OCI-LY3 (cell line): ENCODE measurements around the gene CLMN.

ENCODE experiments used
- H2AFZ ChIP-seq: fragments of 200-600, 300-600 bp; shearing (Covaris generic); 2 replicates; pipeline ENCODE4 v1.6.0; 2014; ENCODE audit warnings: antibody characterized with exemption, low read depth, low read length
- H3K27ac ChIP-seq: fragments of 200-600, 300-600 bp; sonication (generic); 2 replicates; pipeline ENCODE4 v1.5.1; 2014; ENCODE audit warnings: mild to moderate bottlenecking, low read length, moderate library complexity, mixed read lengths
- H3K27me3 ChIP-seq: fragments of 200-600, 300-600 bp; sonication (generic); 2 replicates; pipeline ENCODE4 v1.6.1; 2014; ENCODE audit warnings: low read depth, low read length, mixed read lengths
- H3K36me3 ChIP-seq: fragments of 200-600, 300-600 bp; sonication (generic); replicated peaks from 2 replicates; pipeline ENCODE3; 2014; ENCODE audit warnings: low read depth, low read length, mixed read lengths
- H3K4me1 ChIP-seq: fragments of 300-600, 200-600 bp; sonication (generic); 2 replicates; pipeline ENCODE4 v1.6.1; 2014; ENCODE audit warnings: low read length, mixed read lengths
- H3K4me2 ChIP-seq: fragments of 200-600, 300-600 bp; sonication (generic); 2 replicates; pipeline ENCODE4 v1.6.1; 2014; ENCODE audit warnings: low read length, mixed read lengths
- H3K4me3 ChIP-seq: fragments of 300-600, 200-600 bp; sonication (generic); 2 replicates; pipeline ENCODE4 v1.5.1; 2014; ENCODE audit warnings: antibody characterized with exemption, mild to moderate bottlenecking, low read length, moderate library complexity
- H3K79me2 ChIP-seq: fragments of 300-600, 200-600 bp; shearing (Covaris generic); 2 replicates; pipeline ENCODE4 v1.6.1; 2014; ENCODE audit warnings: mild to moderate bottlenecking, low read length, mixed read lengths
- H3K9ac ChIP-seq: fragments of 300-600, 200-600 bp; shearing (Covaris generic); 2 replicates; pipeline ENCODE4 v1.6.0; 2014; ENCODE audit warnings: mild to moderate bottlenecking, low read length, moderate library complexity
- H3K9me3 ChIP-seq: fragments of 200-600, 300-600 bp; shearing (Covaris generic); 2 replicates; pipeline ENCODE4 v1.6.1; 2014; ENCODE audit warnings: low read length, mixed read lengths; ENCODE audit not compliant: insufficient read depth
- H4K20me1 ChIP-seq: fragments of 200-600, 300-600 bp; sonication (generic); 2 replicates; pipeline ENCODE4 v1.6.1; 2016; ENCODE audit warnings: low read length, mixed read lengths; ENCODE audit not compliant: insufficient read depth
- EZH2phosphoT487 ChIP-seq: fragments of 200-600 bp; shearing (Covaris generic); IDR thresholded peaks from 2 replicates; pipeline ENCODE4 v1.6.1; 2018; ENCODE audit warnings: antibody characterized with exemption, mixed run types, low read depth
- TF ChIP-seq, protein P1 (sequence below): fragments of 200-600, 300-600 bp; sonication (generic); IDR thresholded peaks from 2 replicates; pipeline ENCODE4 v1.5.1; 2014; ENCODE audit warnings: antibody characterized with exemption, low read length, low read depth

The CLMN gene

GRCh38 chr14:95199298-95199983 lies 120.3 kb downstream of the CLMN start:
- H3K27me3 ChIP-seq: peaks cover 4% of the 10 kb centered on the region; the same call in 1 of the 2 replicates
- H3K9ac ChIP-seq: no peak overlapping the region
- no peaks in the 10 kb centered on the region for H3K36me3 ChIP-seq
- peaks cover 4% of the 10 kb centered on the region for H3K4me1 ChIP-seq
- no peaks in the 10 kb centered on the region for H4K20me1 ChIP-seq
- H3K4me3 ChIP-seq: no peak overlapping the region
- H3K27ac ChIP-seq: no peak overlapping the region
- no peak for TF ChIP-seq EZH2phosphoT487
- TF ChIP-seq, protein P1, sequence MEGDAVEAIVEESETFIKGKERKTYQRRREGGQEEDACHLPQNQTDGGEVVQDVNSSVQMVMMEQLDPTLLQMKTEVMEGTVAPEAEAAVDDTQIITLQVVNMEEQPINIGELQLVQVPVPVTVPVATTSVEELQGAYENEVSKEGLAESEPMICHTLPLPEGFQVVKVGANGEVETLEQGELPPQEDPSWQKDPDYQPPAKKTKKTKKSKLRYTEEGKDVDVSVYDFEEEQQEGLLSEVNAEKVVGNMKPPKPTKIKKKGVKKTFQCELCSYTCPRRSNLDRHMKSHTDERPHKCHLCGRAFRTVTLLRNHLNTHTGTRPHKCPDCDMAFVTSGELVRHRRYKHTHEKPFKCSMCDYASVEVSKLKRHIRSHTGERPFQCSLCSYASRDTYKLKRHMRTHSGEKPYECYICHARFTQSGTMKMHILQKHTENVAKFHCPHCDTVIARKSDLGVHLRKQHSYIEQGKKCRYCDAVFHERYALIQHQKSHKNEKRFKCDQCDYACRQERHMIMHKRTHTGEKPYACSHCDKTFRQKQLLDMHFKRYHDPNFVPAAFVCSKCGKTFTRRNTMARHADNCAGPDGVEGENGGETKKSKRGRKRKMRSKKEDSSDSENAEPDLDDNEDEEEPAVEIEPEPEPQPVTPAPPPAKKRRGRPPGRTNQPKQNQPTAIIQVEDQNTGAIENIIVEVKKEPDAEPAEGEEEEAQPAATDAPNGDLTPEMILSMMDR: no peak
- no peaks in the 10 kb centered on the region for H3K79me2 ChIP-seq
- no peak overlapping the region for H2AFZ ChIP-seq
- H3K9me3 ChIP-seq: no peaks in the 10 kb centered on the region
- no peak overlapping the region for H3K4me2 ChIP-seq

GRCh38 chr14:95198320-95198719 lies 121.4 kb downstream of the CLMN start:
- no peaks in the 10 kb centered on the region for H3K36me3 ChIP-seq
- peaks cover 2% of the 10 kb centered on the region; the same call in 1 of the 2 replicates for H3K27me3 ChIP-seq
- peaks cover 4% of the 10 kb centered on the region for H3K4me1 ChIP-seq
- H4K20me1 ChIP-seq: no peaks in the 10 kb centered on the region
- no peak overlapping the region for H3K4me2 ChIP-seq
- no peak overlapping the region for H2AFZ ChIP-seq
- H3K9me3 ChIP-seq: no peaks in the 10 kb centered on the region
- no peak overlapping the region for H3K9ac ChIP-seq
- no peak for TF ChIP-seq EZH2phosphoT487
- TF ChIP-seq, protein P1: no peak
- H3K4me3 ChIP-seq: no peak overlapping the region
- H3K79me2 ChIP-seq: no peaks in the 10 kb centered on the region
- H3K27ac ChIP-seq: no peak overlapping the region

- no peaks in the 10 kb centered on the region for H4K20me1 ChIP-seq
These were observed 122.2 kb downstream of the CLMN start for GRCh38 chr14:95197551-95197950.

DNA sequence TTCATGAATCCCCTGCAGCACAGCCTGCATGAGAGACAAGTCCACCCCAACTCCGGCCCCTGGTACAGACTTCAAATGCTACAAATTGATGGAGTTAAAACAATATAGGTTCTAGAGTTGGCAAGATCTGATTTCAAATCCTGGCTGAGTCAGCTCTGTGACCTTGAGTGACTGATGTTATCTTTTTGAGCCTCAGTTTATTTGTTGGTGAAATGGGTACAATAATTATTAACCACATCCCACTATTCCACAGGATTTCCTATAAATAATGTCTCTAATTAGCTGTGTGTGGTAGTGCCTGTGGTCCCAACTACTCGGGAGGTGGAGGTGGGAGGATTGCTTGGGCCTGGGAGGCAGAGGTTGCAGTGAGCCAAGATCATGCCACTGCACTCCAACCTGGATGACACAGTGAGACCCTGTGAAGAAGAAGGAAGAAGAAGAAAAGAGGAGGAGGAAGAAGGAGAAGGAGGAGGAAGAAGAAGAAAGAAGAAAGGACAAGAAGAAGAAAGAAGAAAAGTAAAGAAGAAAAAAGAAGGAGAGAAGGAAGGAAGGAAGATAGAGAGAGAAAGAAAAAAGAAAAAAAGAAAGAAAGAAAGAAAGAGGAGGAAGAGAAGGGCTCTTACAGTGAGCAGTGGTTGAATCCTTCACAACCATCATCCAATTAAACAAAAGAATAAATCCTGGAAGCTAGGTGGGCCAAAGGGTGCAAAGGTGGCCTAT lies 122.7 kb downstream of the CLMN start:
- peaks cover 4% of the 10 kb centered on the region for H3K4me1 ChIP-seq
- H3K27me3 ChIP-seq: no peaks in the 10 kb centered on the region
- H3K9me3 ChIP-seq: no peaks in the 10 kb centered on the region
- H3K4me3 ChIP-seq: no peak overlapping the region
- no peaks in the 10 kb centered on the region for H3K79me2 ChIP-seq
- H3K36me3 ChIP-seq: no peaks in the 10 kb centered on the region
- H3K4me2 ChIP-seq: no peak overlapping the region
- TF ChIP-seq, protein P1: no peak
- no peaks in the 10 kb centered on the region for H4K20me1 ChIP-seq
- H3K27ac ChIP-seq: no peak overlapping the region
- H3K9ac ChIP-seq: no peak overlapping the region
- no peak overlapping the region for H2AFZ ChIP-seq

More at GRCh38 chr14:95197551-95197950, 122.2 kb downstream of the CLMN start:
- no peak overlapping the region for H3K4me2 ChIP-seq
- no peak overlapping the region for H3K27ac ChIP-seq
- H3K9ac ChIP-seq: no peak overlapping the region
- no peak overlapping the region for H2AFZ ChIP-seq
- H3K36me3 ChIP-seq: no peaks in the 10 kb centered on the region
- H3K27me3 ChIP-seq: no peaks in the 10 kb centered on the region
- no peaks in the 10 kb centered on the region for H3K9me3 ChIP-seq
- H3K4me3 ChIP-seq: no peak overlapping the region
- TF ChIP-seq, protein P1: no peak
- no peaks in the 10 kb centered on the region for H3K79me2 ChIP-seq
- peaks cover 4% of the 10 kb centered on the region for H3K4me1 ChIP-seq
